HT-29 (cell line): ENCODE data around the gene KRTAP5-3. TPM values are rescaled to one million over a fixed set of nuclear protein-coding genes. Genes with fewer than 3 reads are reported as not detected.

ENCODE experiments used
- DNase-seq: peaks from one replicate; pipeline ENCODE4 v3.0.0-alpha.2; 2015; ENCODE audit warnings: low spot score
- total RNA-seq: library from RNA; depleted of rRNA; stranded (reverse); fragments of >200 nt; shearing (Covaris generic); gene quantifications from 2 replicates; pipeline ENCODE4 v1.2.3, GENCODE V29; 2014

Gene KRTAP5-3
- total RNA-seq, 1 experiment from 2014 or later, result not detected

- DNase-seq, result no peak
Observed at GRCh38 chr11:1643146-1643690, 35.0 kb upstream of the KRTAP5-3 start.

GRCh38 chr11:1642288-1643145 lies 34.3 kb upstream of the KRTAP5-3 start:
- DNase-seq, result no peak

GRCh38 chr11:1641096-1641495 lies 32.8 kb upstream of the KRTAP5-3 start:
- DNase-seq, result no peak

GRCh38 chr11:1640076-1640946 lies 32.0 kb upstream of the KRTAP5-3 start:
- DNase-seq, result peak; percentile 63

GRCh38 chr11:1639666-1640065 lies 31.4 kb upstream of the KRTAP5-3 start:
- DNase-seq, result no peak

- peak; percentile 24 for DNase-seq
Observed at GRCh38 chr11:1639102-1639620, 30.9 kb upstream of the KRTAP5-3 start.

GRCh38 chr11:1638344-1638743 lies 30.1 kb upstream of the KRTAP5-3 start:
- no peak for DNase-seq

- no peak for DNase-seq
Observed at GRCh38 chr11:1637628-1638027, 29.4 kb upstream of the KRTAP5-3 start.

GRCh38 chr11:1636291-1636950 lies 28.2 kb upstream of the KRTAP5-3 start:
- no peak for DNase-seq

- no peak for DNase-seq
Observed at GRCh38 chr11:1633864-1634263, 25.6 kb upstream of the KRTAP5-3 start.

- no peak for DNase-seq
Observed at GRCh38 chr11:1632053-1632714, 23.9 kb upstream of the KRTAP5-3 start.

GRCh38 chr11:1631066-1631568 lies 22.9 kb upstream of the KRTAP5-3 start:
- DNase-seq, result no peak

GRCh38 chr11:1630271-1630670 lies 22.0 kb upstream of the KRTAP5-3 start:
- DNase-seq, result no peak

GRCh38 chr11:1629326-1630185 lies 21.3 kb upstream of the KRTAP5-3 start, which contains the start of gene KRTAP5-5:
Gene KRTAP5-5 (plus strand): TSS chr11:1629775. CDS start chr11:1629841, 66 bp downstream.
- DNase-seq, result no peak

GRCh38 chr11:1628506-1629325 lies 20.5 kb upstream of the KRTAP5-3 start:
- DNase-seq, result peak; percentile 69

GRCh38 chr11:1625541-1625940 lies 17.3 kb upstream of the KRTAP5-3 start:
- no peak for DNase-seq

- DNase-seq, result no peak
Observed at GRCh38 chr11:1624621-1625020, 16.4 kb upstream of the KRTAP5-3 start.

GRCh38 chr11:1623716-1624115 lies 15.5 kb upstream of the KRTAP5-3 start:
- no peak for DNase-seq

- DNase-seq, result no peak
Observed at GRCh38 chr11:1622086-1622485, 13.8 kb upstream of the KRTAP5-3 start, which contains the start of gene KRTAP5-4. Gene KRTAP5-4 (minus strand): TSS chr11:1622138. CDS start chr11:1622093, 45 bp downstream.
